HepG2 (cell line): ENCODE data around the gene ADRA1B. TPM values are rescaled to one million over a fixed set of nuclear protein-coding genes. Genes with fewer than 3 reads are reported as not detected.

Experiments used
- ARHGAP35 ChIP-seq: sonication (generic); formaldehyde crosslinking; IDR thresholded peaks from 2 replicates; pipeline ENCODE4 v1.9.0; 2022; ENCODE audit warnings: mild to moderate bottlenecking, inconsistent platforms, moderate library complexity, missing genetic modification reagents, borderline replicate concordance
- ATF7-NPFF ChIP-seq: sonication (generic); formaldehyde crosslinking; IDR thresholded peaks from 2 replicates; pipeline ENCODE4 v1.8.1; 2023; ENCODE audit warnings: mild to moderate bottlenecking, low read depth, missing genetic modification reagents, moderate library complexity
- CEBPG ChIP-seq: IDR thresholded peaks from 2 replicates; pipeline ENCODE4 v1.6.1; 2016
- GTF2F1 ChIP-seq: fragments of 150-350 bp; IDR thresholded peaks from 2 replicates; pipeline ENCODE4 v1.6.1; 2014; ENCODE audit warnings: low read length
- HOXA9 ChIP-seq: sonication (generic); formaldehyde crosslinking; IDR thresholded peaks from 2 replicates; pipeline ENCODE4 v1.8.1; 2022; ENCODE audit warnings: missing genetic modification reagents, mild to moderate bottlenecking, moderate library complexity, borderline replicate concordance
- MTA1 ChIP-seq: sonication (generic); formaldehyde crosslinking; IDR thresholded peaks from 2 replicates; pipeline ENCODE4 v1.4.0; 2020; ENCODE audit warnings: missing genetic modification reagents, mild to moderate bottlenecking, borderline replicate concordance
- PAWR ChIP-seq: sonication (generic); formaldehyde crosslinking; IDR thresholded peaks from 2 replicates; pipeline ENCODE4 v1.4.0; 2020; ENCODE audit warnings: missing genetic modification reagents, mild to moderate bottlenecking, borderline replicate concordance
- SYNCRIP ChIP-seq: fragments of 200-400 bp; formaldehyde crosslinking; IDR thresholded peaks from 2 replicates; pipeline ENCODE4 v1.6.1; 2018; ENCODE audit warnings: mild to moderate bottlenecking, low read depth, low read length; ENCODE audit not compliant: insufficient read depth
- TEAD3 ChIP-seq: optimal IDR thresholded peaks from 2 replicates; pipeline ENCODE3; 2016; ENCODE audit warnings: borderline replicate concordance
- ZNF776 ChIP-seq: sonication (generic); formaldehyde crosslinking; IDR thresholded peaks from 2 replicates; pipeline ENCODE4 v1.4.0; 2020; ENCODE audit warnings: mild to moderate bottlenecking, missing genetic modification reagents
- ZXDC ChIP-seq: sonication (generic); formaldehyde crosslinking; IDR thresholded peaks from 2 replicates; pipeline ENCODE4 v1.5.0; 2020; ENCODE audit warnings: mild to moderate bottlenecking, missing genetic modification reagents
- polyA plus RNA-seq, 8 experiments: library from polyadenylated mRNA; depleted of rRNA in 3 of 8; stranded (reverse) in 7 of 8; unstranded in 1 of 8; fragments of >200 nt; fragmentation: Illumina TruSeq in 4 of 8; extraction: Trizol in 4 of 8; gene quantifications; 2 replicates each; pipeline versions ENCODE4 v1.2.1 to v1.2.3, GENCODE V29; 2011 to 2016; ENCODE audit warnings: low read depth in 4 of 8, missing spikeins in 1 of 8, mixed read lengths in 1 of 8; ENCODE audit not compliant: insufficient read depth in 1 of 8
- total RNA-seq, 5 experiments: library from RNA; depleted of rRNA; stranded (reverse); fragments of >200 nt; fragmentation: Illumina TruSeq; extraction: Trizol; gene quantifications; 2 replicates each; pipeline ENCODE4 v1.2.3, GENCODE V29; 2016; ENCODE audit warnings: low read depth in 1 of 5
- TF ChIP-seq, protein P1 (sequence below): sonication (generic); formaldehyde crosslinking; IDR thresholded peaks from 2 replicates; pipeline ENCODE4 v1.5.1; 2020; ENCODE audit warnings: missing genetic modification reagents, mild to moderate bottlenecking, borderline replicate concordance
- TF ChIP-seq, protein P2 (sequence below): sonication (generic); formaldehyde crosslinking; IDR thresholded peaks from 2 replicates; pipeline ENCODE4 v1.4.0; 2020; ENCODE audit warnings: missing genetic modification reagents

ADRA1B gene
- total and polyA plus RNA-seq, 2 of the 13 experiments (the other 11 are each of a cell fraction or from before 2014, with no cell fraction given) = not detected

- TF ChIP-seq ZXDC = no peak
- no peak for TF ChIP-seq TEAD3 (CRISPR knock-in tag)
- no peak for TF ChIP-seq ARHGAP35
- no peak for TF ChIP-seq PAWR (CRISPR knock-in tag)
- TF ChIP-seq GTF2F1 = no peak
- no peak for TF ChIP-seq ZNF776 (CRISPR knock-in tag)
- TF ChIP-seq ATF7-NPFF (CRISPR knock-in tag) = no peak
- TF ChIP-seq, protein P1, sequence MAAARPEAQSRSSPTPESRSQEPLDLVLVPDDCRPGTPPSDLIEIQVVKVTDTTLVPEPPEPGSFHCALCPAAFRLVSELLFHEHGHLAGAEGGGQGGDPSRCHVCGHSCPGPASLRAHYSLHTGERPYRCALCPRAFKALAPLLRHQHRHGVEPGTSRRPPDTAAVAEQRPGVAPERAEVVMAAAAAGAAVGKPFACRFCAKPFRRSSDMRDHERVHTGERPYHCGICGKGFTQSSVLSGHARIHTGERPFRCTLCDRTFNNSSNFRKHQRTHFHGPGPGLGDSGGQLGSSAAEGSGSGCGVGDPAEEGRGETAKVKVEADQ = no peak
- no peak for TF ChIP-seq SYNCRIP
- TF ChIP-seq, protein P2, sequence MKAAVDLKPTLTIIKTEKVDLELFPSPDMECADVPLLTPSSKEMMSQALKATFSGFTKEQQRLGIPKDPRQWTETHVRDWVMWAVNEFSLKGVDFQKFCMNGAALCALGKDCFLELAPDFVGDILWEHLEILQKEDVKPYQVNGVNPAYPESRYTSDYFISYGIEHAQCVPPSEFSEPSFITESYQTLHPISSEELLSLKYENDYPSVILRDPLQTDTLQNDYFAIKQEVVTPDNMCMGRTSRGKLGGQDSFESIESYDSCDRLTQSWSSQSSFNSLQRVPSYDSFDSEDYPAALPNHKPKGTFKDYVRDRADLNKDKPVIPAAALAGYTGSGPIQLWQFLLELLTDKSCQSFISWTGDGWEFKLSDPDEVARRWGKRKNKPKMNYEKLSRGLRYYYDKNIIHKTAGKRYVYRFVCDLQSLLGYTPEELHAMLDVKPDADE = no peak
- no peak for TF ChIP-seq MTA1 (CRISPR knock-in tag)
- TF ChIP-seq HOXA9 = no peak
- no peak for TF ChIP-seq CEBPG (CRISPR knock-in tag)
Observed at GRCh38 chr5:159933531-159934485, 17.5 kb downstream of the ADRA1B start (continued).
